ENCODE measurements around the gene SPATS1. TPM values are rescaled to one million over a fixed set of nuclear protein-coding genes. Genes with fewer than 3 reads are reported as not detected.

The SPATS1 gene
- total RNA-seq, 2 donors from 2014 or later = not detected

- Histone ChIP-seq H3K36me3 (ENCODE audit: control insufficient read depth, insufficient read depth, low read length) (peaks cover 15% of the 10 kb centered on the region), H3K9me3 (ENCODE audit: control insufficient read depth, low read length) (no peaks in the 10 kb centered on the region), H3K9ac (ENCODE audit: extremely low read depth, low read length, poor library complexity, severe bottlenecking) (peak overlapping the region; percentile 81), H3K4me3 (ENCODE audit: low read length) (peak overlapping the region; percentile 95), H3K27me3 (ENCODE audit: control insufficient read depth, insufficient read depth, low read length, poor library complexity, severe bottlenecking) (no peaks in the 10 kb centered on the region), H3K27ac (ENCODE audit: low read depth, low read length) (peak overlapping the region; percentile 94), H3K4me1 (ENCODE audit: control insufficient read depth, insufficient read depth, low read length) (peaks cover 3% of the 10 kb centered on the region)
- WGBS, 2 experiments (ENCODE audit: insufficient coverage in 1 of 2, insufficient read length in 1 of 2) = 92 to 100% methylated on average over 5 to 6 of the region's 6 CpGs
- H3K27me3 Mint-ChIP-seq (ENCODE audit: insufficient read depth) = no peaks in the 10 kb centered on the region
- peak overlapping the region; percentile 94 for H3K4me3 Mint-ChIP-seq
- H3K27ac Mint-ChIP-seq = peak overlapping the region; percentile 99
- peaks cover 6% of the 10 kb centered on the region for H3K36me3 Mint-ChIP-seq (ENCODE audit: low read depth)
- peaks cover 15% of the 10 kb centered on the region for H3K4me1 Mint-ChIP-seq
- H3K9me3 Mint-ChIP-seq = no peaks in the 10 kb centered on the region
- no peak for TF ChIP-seq CTCF (conservative IDR thresholded peaks at IDR 0.05)
- DNase-seq = no peak
Measured at GRCh38 chr6:44386364-44386928, 44.0 kb downstream of the SPATS1 start.

GRCh38 chr6:44386929-44387345, 44.5 kb downstream of the SPATS1 start:
- Mint-ChIP-seq H3K4me1 (peaks cover 15% of the 10 kb centered on the region), H3K27me3 (ENCODE audit: insufficient read depth) (no peaks in the 10 kb centered on the region), H3K9me3 (no peaks in the 10 kb centered on the region), H3K4me3 (peak overlapping the region; percentile 94), H3K27ac (peak overlapping the region; percentile 99), H3K36me3 (ENCODE audit: low read depth) (peaks cover 11% of the 10 kb centered on the region)
- peak overlapping the region; percentile 95 for H3K4me3 ChIP-seq (ENCODE audit: low read length)
- H3K36me3 ChIP-seq (ENCODE audit: control insufficient read depth, insufficient read depth, low read length) = peaks cover 20% of the 10 kb centered on the region
- no peaks in the 10 kb centered on the region for H3K27me3 ChIP-seq (ENCODE audit: control insufficient read depth, insufficient read depth, low read length, poor library complexity, severe bottlenecking)
- H3K9ac ChIP-seq (ENCODE audit: extremely low read depth, low read length, poor library complexity, severe bottlenecking) = peak overlapping the region; percentile 81
- H3K27ac ChIP-seq (ENCODE audit: low read depth, low read length) = peak overlapping the region; percentile 94
- TF ChIP-seq CTCF (conservative IDR thresholded peaks at IDR 0.05) = no peak
- DNase-seq = no peak
- peaks cover 3% of the 10 kb centered on the region for H3K4me1 ChIP-seq (ENCODE audit: control insufficient read depth, insufficient read depth, low read length)
- 26% methylated on average over 8 of the region's 8 CpGs for WGBS, 2 experiments (ENCODE audit: insufficient coverage in 1 of 2, insufficient read length in 1 of 2)
- no peaks in the 10 kb centered on the region for H3K9me3 ChIP-seq (ENCODE audit: control insufficient read depth, low read length)

DNA sequence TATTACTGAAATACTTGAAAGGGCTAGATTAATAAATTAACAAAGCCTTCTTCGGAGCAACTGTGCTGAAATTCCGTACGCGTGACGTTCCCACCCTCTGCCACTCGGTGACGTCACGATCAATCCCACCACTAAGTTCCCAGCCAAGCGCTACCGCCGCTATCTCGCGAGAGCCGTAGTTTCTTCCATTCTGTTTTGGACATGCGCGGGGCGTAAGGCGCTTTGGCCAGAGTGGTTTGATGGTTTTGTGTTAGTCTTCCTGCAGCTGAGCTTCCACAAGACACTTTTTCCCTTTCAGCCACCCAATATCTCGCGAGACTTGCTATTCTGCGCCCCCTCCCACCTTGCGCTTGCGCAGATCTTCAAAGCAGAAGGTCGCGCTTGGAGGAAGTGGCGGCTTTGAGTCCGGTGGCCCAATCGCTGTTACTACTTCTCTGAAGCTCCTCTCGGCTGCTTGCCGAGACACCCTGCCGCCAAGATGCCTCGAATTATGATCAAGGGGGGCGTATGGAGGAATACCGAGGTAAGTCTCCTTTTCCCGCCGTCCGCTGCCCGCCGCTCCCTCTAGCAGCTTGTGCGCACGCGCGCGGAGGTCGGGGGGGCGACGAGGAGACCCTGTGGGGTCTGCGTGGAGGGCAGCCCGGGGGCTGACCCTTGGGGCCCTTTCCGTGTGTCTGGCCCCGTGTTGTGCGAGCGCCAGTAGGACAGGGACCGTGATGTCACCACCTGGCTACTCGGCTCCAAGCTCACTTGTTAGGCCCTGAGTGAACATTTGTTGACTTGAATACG, 45.1 kb downstream of the SPATS1 start, which contains the start of gene CDC5L:
Gene CDC5L (plus strand): TSS at position 361 of the 789 bp plus-strand sequence. CDS start 118 bp downstream, at position 479.
- WGBS, 2 experiments (ENCODE audit: insufficient coverage in 1 of 2, insufficient read length in 1 of 2) = 0% methylated on average over 14 to 55 of the region's 56 CpGs
- no peaks in the 10 kb centered on the region for H3K9me3 ChIP-seq (ENCODE audit: control insufficient read depth, low read length)
- TF ChIP-seq CTCF (conservative IDR thresholded peaks at IDR 0.05) = no peak
- H3K27me3 ChIP-seq (ENCODE audit: control insufficient read depth, insufficient read depth, low read length, poor library complexity, severe bottlenecking) = no peaks in the 10 kb centered on the region
- H3K4me3 ChIP-seq (ENCODE audit: low read length) = peak within 1 kb of the TSS; percentile 95
- Mint-ChIP-seq H3K4me3 (peak within 1 kb of the TSS; percentile 94), H3K27ac (peak within 1 kb of the TSS; percentile 99), H3K27me3 (ENCODE audit: insufficient read depth) (no peaks in the 10 kb centered on the region), H3K9me3 (no peaks in the 10 kb centered on the region), H3K4me1 (peaks cover 15% of the 10 kb centered on the region), H3K36me3 (ENCODE audit: low read depth) (peaks cover 16% of the 10 kb centered on the region)
- peak within 1 kb of the TSS; percentile 81 for H3K9ac ChIP-seq (ENCODE audit: extremely low read depth, low read length, poor library complexity, severe bottlenecking)
- peak within 1 kb of the TSS; percentile 94 for H3K27ac ChIP-seq (ENCODE audit: low read depth, low read length)
- peak; percentile 97 for DNase-seq
- H3K36me3 ChIP-seq (ENCODE audit: control insufficient read depth, insufficient read depth, low read length) = peaks cover 26% of the 10 kb centered on the region
- H3K4me1 ChIP-seq (ENCODE audit: control insufficient read depth, insufficient read depth, low read length) = peaks cover 3% of the 10 kb centered on the region
